Measurements from ENCODE around the gene PAPLN.

Gene PAPLN

GRCh38 chr14:73217411-73217810 lies 19.9 kb upstream of the PAPLN start:
- no peak overlapping the region for H3K4me3 ChIP-seq (replicated peaks; ENCODE audit: low read depth, low read length)
- no peak for DNase-seq (ENCODE audit: extremely low read depth, low read depth)
- TF ChIP-seq CTCF (IDR thresholded peaks at IDR 0.05; ENCODE audit: low read depth, low read length, missing control alignments), result no peak

- TF ChIP-seq CTCF (IDR thresholded peaks at IDR 0.05; ENCODE audit: low read depth, low read length, missing control alignments), result no peak
Measured at GRCh38 chr14:73220061-73220460, 17.2 kb upstream of the PAPLN start.

GRCh38 chr14:73220634-73221033 lies 16.7 kb upstream of the PAPLN start:
- no peak for TF ChIP-seq CTCF (IDR thresholded peaks at IDR 0.05; ENCODE audit: low read depth, low read length, missing control alignments)
- H3K4me3 ChIP-seq (replicated peaks; ENCODE audit: low read depth, low read length), result no peak overlapping the region
- no peak for DNase-seq (ENCODE audit: extremely low read depth, low read depth)

More at GRCh38 chr14:73220061-73220460, 17.2 kb upstream of the PAPLN start:
- H3K4me3 ChIP-seq (replicated peaks; ENCODE audit: low read depth, low read length), result no peak overlapping the region
- DNase-seq (ENCODE audit: extremely low read depth, low read depth), result no peak

- DNase-seq (ENCODE audit: extremely low read depth, low read depth), result no peak
- no peak overlapping the region for H3K4me3 ChIP-seq (replicated peaks; ENCODE audit: low read depth, low read length)
- no peak for TF ChIP-seq CTCF (IDR thresholded peaks at IDR 0.05; ENCODE audit: low read depth, low read length, missing control alignments)
Measured at GRCh38 chr14:73221945-73222344, 15.4 kb upstream of the PAPLN start.

- no peak for TF ChIP-seq CTCF (IDR thresholded peaks at IDR 0.05; ENCODE audit: low read depth, low read length, missing control alignments)
- no peak for DNase-seq (ENCODE audit: extremely low read depth, low read depth)
- H3K4me3 ChIP-seq (replicated peaks; ENCODE audit: low read depth, low read length), result no peak overlapping the region
Measured at GRCh38 chr14:73223049-73223448, 14.3 kb upstream of the PAPLN start.

GRCh38 chr14:73225496-73225895 lies 11.8 kb upstream of the PAPLN start:
- TF ChIP-seq CTCF (IDR thresholded peaks at IDR 0.05; ENCODE audit: low read depth, low read length, missing control alignments), result no peak
- H3K4me3 ChIP-seq (replicated peaks; ENCODE audit: low read depth, low read length), result no peak overlapping the region
- DNase-seq (ENCODE audit: extremely low read depth, low read depth), result no peak
